ENCODE data around the gene STON2.
A peak's percentile ranks its signal among the peaks of the same experiment; 100 is the strongest.
"Not testable (repeated sequence)": the region's sequence is repeated elsewhere in the genome, so short reads cannot be mapped to it uniquely, and the experiment has no call there.

The STON2 gene

GRCh38 chr14:81382517-81383225, 17.5 kb downstream of the STON2 start:
- no peaks in the 10 kb centered on the region for H3K27me3 ChIP-seq (ENCODE audit: insufficient read depth, low read length)
- H3K4me3 ChIP-seq (ENCODE audit: low read length), result no peak overlapping the region
- H3K4me1 ChIP-seq (ENCODE audit: insufficient read depth, low read length), result peaks cover 23% of the 10 kb centered on the region
- no peak overlapping the region for H3K9ac ChIP-seq (ENCODE audit: low read depth, low read length)
- H3K36me3 ChIP-seq (ENCODE audit: insufficient read depth, low read length), result no peaks in the 10 kb centered on the region
- no peaks in the 10 kb centered on the region for H3K9me3 ChIP-seq (ENCODE audit: insufficient read depth, low read depth, low read length)
- H3K27ac ChIP-seq (ENCODE audit: low read depth, low read length), result no peak overlapping the region
- 96% methylated on average over 8 of the region's 8 CpGs for WGBS

- H3K27me3 ChIP-seq (ENCODE audit: insufficient read depth, low read length); H3K36me3 ChIP-seq (ENCODE audit: insufficient read depth, low read length); H3K4me3 ChIP-seq (ENCODE audit: low read length); H3K27ac ChIP-seq (ENCODE audit: low read depth, low read length); H3K4me1 ChIP-seq (ENCODE audit: insufficient read depth, low read length); H3K9ac ChIP-seq (ENCODE audit: low read depth, low read length); H3K9me3 ChIP-seq (ENCODE audit: insufficient read depth, low read depth, low read length): not testable (repeated sequence)
- 100% methylated on average over 2 of the region's 2 CpGs for WGBS
These were observed 20.1 kb downstream of the STON2 start for GRCh38 chr14:81380009-81380408.

GRCh38 chr14:81371802-81372201, 28.3 kb downstream of the STON2 start:
- H3K9me3 ChIP-seq (ENCODE audit: insufficient read depth, low read depth, low read length), result no peaks in the 10 kb centered on the region
- H3K9ac ChIP-seq (ENCODE audit: low read depth, low read length), result no peak overlapping the region
- H3K27ac ChIP-seq (ENCODE audit: low read depth, low read length), result no peak overlapping the region
- H3K4me1 ChIP-seq (ENCODE audit: insufficient read depth, low read length), result peaks cover 3% of the 10 kb centered on the region; the same call in 1 of the 2 replicates
- 86% methylated on average over 1 of the region's 1 CpG for WGBS
- peaks cover 11% of the 10 kb centered on the region; the same call in 1 of the 2 replicates for H3K36me3 ChIP-seq (ENCODE audit: insufficient read depth, low read length)
- no peaks in the 10 kb centered on the region for H3K27me3 ChIP-seq (ENCODE audit: insufficient read depth, low read length)
- H3K4me3 ChIP-seq (ENCODE audit: low read length), result no peak overlapping the region

DNA sequence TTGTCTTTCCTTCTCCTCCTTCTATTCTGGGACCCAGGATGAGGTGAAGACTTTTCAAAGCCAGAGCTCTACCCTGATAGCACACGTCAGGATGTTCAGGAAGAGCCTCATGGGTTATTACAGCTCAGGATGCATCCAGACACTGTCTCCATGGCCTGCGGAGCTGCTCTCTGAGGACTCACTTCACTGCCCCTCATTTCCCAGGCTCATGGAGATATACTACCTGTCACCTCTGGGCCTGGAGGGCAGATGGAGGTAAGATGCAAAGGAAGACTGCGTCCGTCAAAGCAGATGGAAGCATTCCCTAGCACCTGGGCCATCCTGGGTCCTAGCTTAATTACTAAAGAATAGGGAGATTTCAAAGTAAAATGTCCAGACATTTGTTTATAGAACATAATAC, 32.6 kb downstream of the STON2 start:
- Histone ChIP-seq H3K27me3 (ENCODE audit: insufficient read depth, low read length) (no peaks in the 10 kb centered on the region), H3K9ac (ENCODE audit: low read depth, low read length) (no peak overlapping the region), H3K4me1 (ENCODE audit: insufficient read depth, low read length) (peaks cover 19% of the 10 kb centered on the region), H3K4me3 (ENCODE audit: low read length) (no peak overlapping the region), H3K36me3 (ENCODE audit: insufficient read depth, low read length) (peaks cover 11% of the 10 kb centered on the region; the same call in 1 of the 2 replicates), H3K9me3 (ENCODE audit: insufficient read depth, low read depth, low read length) (no peaks in the 10 kb centered on the region), H3K27ac (ENCODE audit: low read depth, low read length) (no peak overlapping the region)
- WGBS, result 96% methylated on average over 4 of the region's 4 CpGs

GRCh38 chr14:81366884-81367283, 33.2 kb downstream of the STON2 start:
- WGBS, result 93% methylated on average over 7 of the region's 7 CpGs
- peaks cover 11% of the 10 kb centered on the region; the same call in 1 of the 2 replicates for H3K36me3 ChIP-seq (ENCODE audit: insufficient read depth, low read length)
- no peak overlapping the region for H3K27ac ChIP-seq (ENCODE audit: low read depth, low read length)
- no peak overlapping the region for H3K4me3 ChIP-seq (ENCODE audit: low read length)
- H3K4me1 ChIP-seq (ENCODE audit: insufficient read depth, low read length), result peaks cover 19% of the 10 kb centered on the region
- no peaks in the 10 kb centered on the region for H3K9me3 ChIP-seq (ENCODE audit: insufficient read depth, low read depth, low read length)
- H3K27me3 ChIP-seq (ENCODE audit: insufficient read depth, low read length), result no peaks in the 10 kb centered on the region
- no peak overlapping the region for H3K9ac ChIP-seq (ENCODE audit: low read depth, low read length)

DNA sequence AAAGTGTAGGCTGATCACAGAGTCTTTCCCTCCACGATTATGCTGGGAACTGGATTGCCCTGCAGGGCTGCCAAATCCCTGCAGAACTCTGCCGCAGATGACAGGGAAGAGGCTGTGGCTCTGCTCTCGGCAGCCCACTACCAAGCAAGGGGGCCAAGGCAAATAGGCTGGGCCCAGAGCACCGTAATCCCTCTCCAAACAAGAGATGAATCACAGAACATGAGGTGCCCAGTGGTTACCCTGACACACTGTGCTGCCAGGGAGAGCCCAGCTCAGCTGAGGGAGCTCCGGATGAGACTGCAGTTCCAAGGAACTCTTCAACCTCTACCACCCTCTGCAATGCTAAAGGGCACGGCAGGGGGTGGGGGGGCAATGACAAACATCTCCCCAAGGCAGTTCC, 33.9 kb downstream of the STON2 start:
- 0 out of 2 replicates have a peak overlapping the region, but pooled peaks have one; percentile 6 for H3K27ac ChIP-seq (ENCODE audit: low read depth, low read length)
- no peak overlapping the region for H3K4me3 ChIP-seq (ENCODE audit: low read length)
- no peaks in the 10 kb centered on the region for H3K27me3 ChIP-seq (ENCODE audit: insufficient read depth, low read length)
- H3K9me3 ChIP-seq (ENCODE audit: insufficient read depth, low read depth, low read length), result no peaks in the 10 kb centered on the region
- H3K9ac ChIP-seq (ENCODE audit: low read depth, low read length), result peak overlapping the region; percentile 48; the same call in 1 of the 2 replicates
- H3K36me3 ChIP-seq (ENCODE audit: insufficient read depth, low read length), result peaks cover 11% of the 10 kb centered on the region; the same call in 1 of the 2 replicates
- 33% methylated on average over 6 of the region's 6 CpGs for WGBS
- H3K4me1 ChIP-seq (ENCODE audit: insufficient read depth, low read length), result peaks cover 19% of the 10 kb centered on the region

DNA sequence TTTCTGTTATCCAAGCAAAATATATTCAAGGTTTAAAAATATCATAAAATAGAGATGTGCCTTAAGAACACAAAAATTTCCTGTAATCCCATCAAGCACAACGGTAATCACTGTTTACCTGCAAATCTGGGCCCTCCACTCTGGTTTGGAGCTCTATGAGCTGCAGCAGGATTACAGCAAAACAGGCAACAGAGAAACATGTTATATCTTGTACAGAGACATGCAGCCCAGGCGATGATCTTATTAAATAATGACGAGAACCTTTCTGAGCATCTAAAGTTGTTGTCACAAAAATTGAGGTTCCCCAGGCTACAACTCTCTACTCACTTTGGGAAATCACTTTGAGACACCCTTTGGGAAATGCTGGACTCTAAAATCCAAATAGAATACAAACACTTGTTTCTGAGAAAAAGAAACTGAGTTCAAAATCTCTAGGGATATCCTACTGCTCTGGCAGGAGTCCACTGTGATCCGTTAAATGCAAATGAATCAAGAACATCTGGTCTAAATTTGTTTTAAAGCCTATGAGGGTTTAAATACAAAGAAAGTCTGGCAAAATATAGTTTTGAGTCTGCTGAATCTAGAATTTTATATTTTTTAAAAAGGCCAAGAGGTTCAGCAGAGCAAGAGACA, 36.3 kb downstream of the STON2 start:
- H3K27ac ChIP-seq (ENCODE audit: low read depth, low read length), result no peak overlapping the region
- H3K27me3 ChIP-seq (ENCODE audit: insufficient read depth, low read length), result no peaks in the 10 kb centered on the region
- H3K4me1 ChIP-seq (ENCODE audit: insufficient read depth, low read length), result peaks cover 17% of the 10 kb centered on the region
- WGBS, result 93% methylated on average over 4 of the region's 4 CpGs
- no peaks in the 10 kb centered on the region for H3K9me3 ChIP-seq (ENCODE audit: insufficient read depth, low read depth, low read length)
- no peak overlapping the region for H3K9ac ChIP-seq (ENCODE audit: low read depth, low read length)
- no peaks in the 10 kb centered on the region for H3K36me3 ChIP-seq (ENCODE audit: insufficient read depth, low read length)
- H3K4me3 ChIP-seq (ENCODE audit: low read length), result no peak overlapping the region

GRCh38 chr14:81353691-81354323, 46.3 kb downstream of the STON2 start:
- Histone ChIP-seq H3K9me3 (ENCODE audit: insufficient read depth, low read depth, low read length) (peaks cover 7% of the 10 kb centered on the region; the same call in 1 of the 2 replicates), H3K4me1 (ENCODE audit: insufficient read depth, low read length) (no peaks in the 10 kb centered on the region), H3K36me3 (ENCODE audit: insufficient read depth, low read length) (0 out of 2 replicates have a peak, but pooled peaks cover 6% of the 10 kb centered on the region), H3K4me3 (ENCODE audit: low read length) (no peak overlapping the region), H3K27ac (ENCODE audit: low read depth, low read length) (no peak overlapping the region), H3K27me3 (ENCODE audit: insufficient read depth, low read length) (no peaks in the 10 kb centered on the region), H3K9ac (ENCODE audit: low read depth, low read length) (no peak overlapping the region)
- WGBS, result 88% methylated on average over 5 of the region's 5 CpGs

DNA sequence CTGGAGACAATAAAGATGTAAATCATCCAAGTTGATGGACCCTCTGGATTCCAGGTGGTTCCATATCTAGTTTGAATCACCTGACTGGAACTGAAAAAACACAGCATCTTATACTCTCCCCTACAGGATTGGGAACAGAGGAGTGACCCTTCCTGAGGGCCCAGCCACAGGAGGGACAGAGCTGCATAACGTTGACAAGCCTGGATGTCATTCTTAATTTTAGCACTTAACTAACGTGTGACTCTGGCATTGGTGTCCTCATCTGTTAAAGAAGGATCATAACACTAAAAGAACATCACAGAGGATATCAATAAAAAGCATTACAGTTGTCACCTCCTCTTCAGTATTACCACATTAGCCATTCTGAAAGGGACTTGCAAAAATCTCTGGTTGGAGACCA, 47.7 kb downstream of the STON2 start:
- Histone ChIP-seq H3K27ac (ENCODE audit: low read depth, low read length) (no peak overlapping the region), H3K27me3 (ENCODE audit: insufficient read depth, low read length) (no peaks in the 10 kb centered on the region), H3K36me3 (ENCODE audit: insufficient read depth, low read length) (0 out of 2 replicates have a peak, but pooled peaks cover 6% of the 10 kb centered on the region), H3K9ac (ENCODE audit: low read depth, low read length) (no peak overlapping the region), H3K4me1 (ENCODE audit: insufficient read depth, low read length) (peaks cover 9% of the 10 kb centered on the region; the same call in 1 of the 2 replicates), H3K9me3 (ENCODE audit: insufficient read depth, low read depth, low read length) (peaks cover 7% of the 10 kb centered on the region; the same call in 1 of the 2 replicates), H3K4me3 (ENCODE audit: low read length) (no peak overlapping the region)
- WGBS, result 94% methylated on average over 2 of the region's 2 CpGs

- H3K9me3 ChIP-seq (ENCODE audit: insufficient read depth, low read depth, low read length), result peaks cover 7% of the 10 kb centered on the region; the same call in 1 of the 2 replicates
These were observed 48.9 kb downstream of the STON2 start for GRCh38 chr14:81351205-81351604.

More at GRCh38 chr14:81351205-81351604, 48.9 kb downstream of the STON2 start:
- peaks cover 9% of the 10 kb centered on the region; the same call in 1 of the 2 replicates for H3K4me1 ChIP-seq (ENCODE audit: insufficient read depth, low read length)
- H3K27ac ChIP-seq (ENCODE audit: low read depth, low read length), result no peak overlapping the region
- no peaks in the 10 kb centered on the region for H3K27me3 ChIP-seq (ENCODE audit: insufficient read depth, low read length)
- H3K4me3 ChIP-seq (ENCODE audit: low read length), result no peak overlapping the region
- 0 out of 2 replicates have a peak, but pooled peaks cover 6% of the 10 kb centered on the region for H3K36me3 ChIP-seq (ENCODE audit: insufficient read depth, low read length)
- no peak overlapping the region for H3K9ac ChIP-seq (ENCODE audit: low read depth, low read length)

Data from HUES64 (cell line).